Panc1 (cell line): Measurements from ENCODE around the gene KLHL42. TPM values are rescaled to one million over a fixed set of nuclear protein-coding genes. Genes with fewer than 3 reads are reported as not detected.

Experiments
- ATAC-seq: fragments of 200-7000 bp; cut with Tn5 transposase; 2 replicates; pipeline ENCODE4 v1.9.1; 2020; ENCODE audit warnings: mild to moderate bottlenecking, moderate library complexity
- BruUV-seq: library from RNA; stranded (reverse); fragments of 400-500 nt; replicated peaks from 2 replicates; lab custom pipeline; 2021; lab: Mats Ljungman, UMichigan
- CTCF ChIA-PET: fragments of 300-600 bp; sonication (Branson Sonifier 250); formaldehyde crosslinking; loops from one replicate; lab custom pipeline; 2022; ENCODE audit warnings: antibody characterized with exemption; lab: Charles Lee
- POLR2A ChIA-PET: fragments of 300-600 bp; sonication (Branson Sonifier 250); formaldehyde crosslinking; loops from one replicate; lab custom pipeline; 2022; ENCODE audit warnings: antibody characterized with exemption; lab: Charles Lee
- DNase-seq: peaks from one replicate; pipeline ENCODE4 v3.0.0-alpha.2; 2010; ENCODE audit warnings: low read depth, low spot score
- H3K27ac ChIP-seq: 2 replicates; pipeline ENCODE4 v1.5.1; 2011; ENCODE audit warnings: mild to moderate bottlenecking, low read length, inconsistent platforms
- H3K27me3 ChIP-seq: fragments of 200-500 bp; sonication (Bioruptor generic); 2 replicates; pipeline ENCODE4 v1.6.0; 2014; ENCODE audit warnings: low read length, inconsistent platforms; ENCODE audit not compliant: control insufficient read depth, insufficient read depth
- H3K36me3 ChIP-seq: fragments of 200-500 bp; sonication (Bioruptor generic); 2 replicates; pipeline ENCODE4 v1.5.1; 2014; ENCODE audit warnings: inconsistent platforms, mild to moderate bottlenecking, low read length, moderate library complexity; ENCODE audit not compliant: control insufficient read depth, insufficient read depth
- H3K4me1 ChIP-seq: 2 replicates; pipeline ENCODE4 v1.5.1; 2011; ENCODE audit warnings: inconsistent platforms, mild to moderate bottlenecking, low read length, moderate library complexity; ENCODE audit not compliant: control insufficient read depth, insufficient read depth
- H3K4me3 ChIP-seq, 2 experiments: 2 replicates each; pipeline ENCODE4 v1.5.1; 2011 to 2012; ENCODE audit warnings: low read depth in 2 of 2, low read length in 2 of 2, mild to moderate bottlenecking in 2 of 2, inconsistent platforms in 1 of 2, moderate library complexity in 1 of 2
- H3K9me3 ChIP-seq: fragments of 200-500 bp; sonication (Bioruptor generic); 2 replicates; pipeline ENCODE4 v1.5.1; 2014; ENCODE audit warnings: low read depth, mild to moderate bottlenecking, inconsistent platforms, low read length, moderate library complexity; ENCODE audit not compliant: control insufficient read depth, insufficient read depth
- CTCF ChIP-seq: fragments of 450-650 bp; IDR thresholded peaks from 2 replicates; pipeline ENCODE4 v1.5.1; 2017; ENCODE audit warnings: mild to moderate bottlenecking
- POLR2AphosphoS5 ChIP-seq: IDR thresholded peaks from 2 replicates; pipeline ENCODE4 v1.6.1; 2012; ENCODE audit warnings: mild to moderate bottlenecking, low read depth, low read length, moderate library complexity
- REST ChIP-seq, 2 experiments: IDR thresholded peaks; 2 replicates each; pipeline ENCODE4 v1.6.1; 2011 to 2012; ENCODE audit warnings: low read depth in 2 of 2, control low read depth in 1 of 2, low read length in 1 of 2, mild to moderate bottlenecking in 1 of 2, moderate library complexity in 1 of 2; ENCODE audit not compliant: insufficient read depth in 1 of 2
- SIN3A ChIP-seq: IDR thresholded peaks from 2 replicates; pipeline ENCODE4 v1.6.1; 2012; ENCODE audit warnings: low read depth, mild to moderate bottlenecking, low read length, moderate library complexity, borderline replicate concordance; ENCODE audit not compliant: insufficient read depth
- TCF7L2 ChIP-seq: IDR thresholded peaks from 2 replicates; pipeline ENCODE4 v1.6.1; 2011; ENCODE audit warnings: mild to moderate bottlenecking, low read depth, low read length, inconsistent platforms
- in situ Hi-C: cut with HindIII; loops from 2 replicates; pipeline ENCODE4 v1.10.0; 2016; ENCODE audit warnings: low sequenced_read_pairs, low pct_unique_long_range_greater_than_20kb
- intact Hi-C: fragments of 100-400 bp; cut with micrococcal nuclease; formaldehyde crosslinking; loops from one replicate; pipeline ENCODE4 v1.10.0; 2022; ENCODE audit not compliant: unreplicated experiment
- total RNA-seq: library from RNA; stranded (reverse); gene quantifications from one replicate; pipeline ENCODE4 v1.2.1, GENCODE V29; 2021; ENCODE audit not compliant: unreplicated experiment

The KLHL42 gene
- total RNA-seq, 1 experiment from 2014 or later: 35.2 TPM

- intact Hi-C loops: no loop called here
Measured at GRCh38 chr12:27794818-27795584, 15.0 kb downstream of the KLHL42 start.

GRCh38 chr12:27796128-27796527 is 16.1 kb downstream of the KLHL42 start:
- Histone ChIP-seq H3K4me3 (no peak overlapping the region), H3K27me3 (no peaks in the 10 kb centered on the region), H3K36me3 (peaks cover 21% of the 10 kb centered on the region), H3K4me1 (no peaks in the 10 kb centered on the region), H3K9me3 (no peaks in the 10 kb centered on the region), H3K27ac (no peak overlapping the region)
- no peak for DNase-seq
- BruUV-seq: no TSS peak
- no peak for ATAC-seq
- CTCF ChIA-PET: no interaction called here
- intact Hi-C loops: no loop called here
- TF ChIP-seq POLR2AphosphoS5 (no peak), SIN3A (no peak), REST (IDR thresholded peaks at IDR 0.05; ENCODE audit: insufficient read depth in 1 of 2, low read depth in 2 of 2, low read length in 1 of 2) (no peak), TCF7L2 (no peak), CTCF (no peak)
- POLR2A ChIA-PET: no interaction called here
- in situ Hi-C loops: no loop called here

More at GRCh38 chr12:27794818-27795584, 15.0 kb downstream of the KLHL42 start:
- no peak for TF ChIP-seq TCF7L2
- no peak for TF ChIP-seq CTCF
- no peak for TF ChIP-seq SIN3A
- no peak for TF ChIP-seq POLR2AphosphoS5
- no peak for TF ChIP-seq REST (IDR thresholded peaks at IDR 0.05; ENCODE audit: insufficient read depth in 1 of 2, low read depth in 2 of 2, low read length in 1 of 2)
- ChIA-PET CTCF (no interaction called here), POLR2A (no interaction called here)
- H3K4me3 ChIP-seq: no peak overlapping the region
- in situ Hi-C loops: no loop called here
- no peaks in the 10 kb centered on the region for H3K27me3 ChIP-seq
- DNase-seq (no peak), ATAC-seq (no peak)
- H3K36me3 ChIP-seq: peaks cover 21% of the 10 kb centered on the region
- no peak overlapping the region for H3K27ac ChIP-seq
- no peaks in the 10 kb centered on the region for H3K4me1 ChIP-seq
- no TSS peak for BruUV-seq
- no peaks in the 10 kb centered on the region for H3K9me3 ChIP-seq
